Measurements from ENCODE around the gene C11orf68. TPM values are rescaled to one million over a fixed set of nuclear protein-coding genes. Genes with fewer than 3 reads are reported as not detected.

The C11orf68 gene
- polyA plus RNA-seq, 12 donors: 26.1 to 37.7 (median 30.8) TPM; not detected in 1

GRCh38 chr11:65879617-65880016, 39.2 kb downstream of the C11orf68 start, which contains the start of gene CTSW:
CTSW (plus strand) TSS chr11:65879837; CDS start chr11:65879855, 18 bp downstream.
- DNase-seq: no peak

DNA sequence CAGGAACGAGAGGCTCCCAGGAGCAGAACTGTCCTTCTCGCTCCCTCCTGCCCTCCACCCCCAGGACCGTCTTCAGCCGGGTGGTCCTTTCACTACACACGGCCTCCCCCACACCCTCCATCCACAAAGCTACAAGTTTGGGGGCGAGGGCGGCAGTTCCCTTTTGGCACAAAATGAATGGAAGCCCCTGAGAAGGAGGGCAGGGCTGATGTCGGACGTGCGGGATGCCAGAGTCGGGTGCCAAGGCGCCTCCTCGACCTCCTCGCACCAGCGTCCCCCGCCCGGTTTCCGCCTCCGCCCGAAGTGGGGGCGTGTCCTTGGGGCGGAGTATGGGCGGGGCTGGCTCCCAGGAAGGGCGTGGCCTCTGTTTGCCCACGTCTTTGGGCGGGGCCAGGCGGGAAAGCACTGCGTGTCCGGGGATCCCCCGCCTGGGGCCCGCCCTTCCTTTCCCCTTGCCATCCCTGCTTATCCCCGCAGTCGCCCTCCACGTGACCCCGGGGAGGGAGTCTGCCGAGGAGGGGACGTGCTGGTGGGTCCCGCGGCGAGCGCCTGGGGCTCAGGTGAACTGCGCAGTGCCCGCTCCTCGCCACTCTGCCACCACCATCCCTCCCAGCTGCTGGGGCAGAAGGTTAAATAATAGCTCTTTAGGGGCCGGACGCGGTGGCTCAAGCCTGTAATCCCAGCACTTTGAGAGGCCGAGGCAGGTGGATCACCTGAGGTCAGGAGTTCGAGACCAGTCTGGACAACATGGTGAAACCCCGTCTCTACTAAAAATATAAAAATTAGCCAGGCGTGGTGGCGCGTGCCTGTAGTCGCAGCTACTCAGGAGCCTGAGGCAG, 45.3 kb downstream of the C11orf68 start:
- DNase-seq: peak; percentile 93

DNA sequence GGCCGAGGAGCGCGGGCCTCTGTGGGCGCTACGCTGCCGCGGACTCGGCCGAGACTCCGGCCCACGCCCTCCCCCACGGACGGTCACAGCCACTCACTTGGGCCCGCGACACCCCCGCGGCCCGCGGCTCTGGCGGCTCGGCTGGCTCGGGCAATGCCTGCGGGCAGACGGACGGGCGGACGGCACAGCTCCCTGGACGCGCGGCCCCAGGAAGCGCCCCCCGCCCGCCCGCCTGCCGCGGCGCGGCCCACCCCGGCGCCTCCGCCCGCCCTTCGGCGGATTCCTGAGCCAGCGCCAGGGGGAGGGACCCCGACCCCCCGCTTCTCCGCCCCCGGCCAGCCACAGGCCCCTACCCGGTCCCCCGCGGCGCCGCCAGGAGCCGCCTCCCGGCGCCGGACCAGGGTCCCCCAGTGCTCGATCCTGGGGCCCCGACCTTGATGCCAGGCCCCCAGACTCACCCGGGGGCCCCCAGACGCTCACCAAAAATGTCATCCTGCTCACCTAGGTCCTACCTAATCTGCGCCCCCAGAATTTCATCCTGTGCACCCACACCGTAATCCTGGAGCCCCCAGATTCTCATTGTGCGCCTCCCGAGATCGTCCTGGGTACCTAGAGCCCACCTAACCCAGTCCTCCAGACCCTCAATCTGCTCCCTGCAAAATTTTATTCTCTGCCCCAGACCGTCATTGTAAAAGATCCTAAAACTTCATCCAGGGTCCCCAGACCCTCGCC, 46.1 kb downstream of the C11orf68 start, which contains the start of gene EFEMP2:
Gene EFEMP2, minus strand, starts transcription at position 215 of the 732 bp plus-strand sequence. CDS start 446 bp downstream, outside the sequence.
- DNase-seq: no peak

- no peak for DNase-seq
Measured at GRCh38 chr11:65871811-65872548, 46.9 kb downstream of the C11orf68 start.

- no peak for DNase-seq
Measured at GRCh38 chr11:65870706-65871681, 47.9 kb downstream of the C11orf68 start.

DNA sequence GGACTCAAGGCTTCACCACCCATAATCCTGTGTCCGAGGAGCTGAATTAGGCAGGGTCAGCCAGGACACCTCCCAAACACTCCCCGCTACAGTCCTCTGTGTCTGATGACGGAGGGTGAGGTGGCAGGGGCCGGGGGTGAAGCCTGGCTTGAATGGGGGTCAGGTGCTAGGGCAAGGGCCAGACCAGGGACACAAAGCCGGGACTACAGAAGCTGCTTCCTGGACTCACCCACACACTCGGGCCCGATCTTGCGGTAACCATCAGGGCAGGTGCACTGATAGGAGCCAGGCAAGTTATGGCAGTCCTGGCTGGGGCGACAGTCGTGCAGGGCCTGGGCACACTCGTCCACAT, 48.6 kb downstream of the C11orf68 start:
- DNase-seq: no peak

- no peak for DNase-seq
Measured at GRCh38 chr11:65869643-65870306, 49.1 kb downstream of the C11orf68 start.

- no peak for DNase-seq
Measured at GRCh38 chr11:65868907-65869306, 50.0 kb downstream of the C11orf68 start.

- DNase-seq: no peak
Measured at GRCh38 chr11:65868076-65868667, 50.7 kb downstream of the C11orf68 start.

- DNase-seq: no peak
Measured at GRCh38 chr11:65867284-65868071, 51.4 kb downstream of the C11orf68 start.

Other genes with a start within 250 kb of the C11orf68 start
- gene KAT5, start 206.8 kb downstream of the C11orf68 start, polyA plus RNA-seq (ENCODE audit: insufficient read length in 12 of 12): 10 to 100 TPM in 11 of 12 donors, not detected in 1; 28.8 to 51.0 (median 38.1) TPM
- 10 to 100 TPM in 11 of 12 donors, not detected in 1; 18.3 to 35.0 (median 22.9) TPM for gene RNASEH2C, start 198.3 kb downstream of the C11orf68 start, polyA plus RNA-seq (ENCODE audit: insufficient read length in 12 of 12)
- gene AP5B1, start 138.1 kb downstream of the C11orf68 start, polyA plus RNA-seq (ENCODE audit: insufficient read length in 12 of 12): 1 to 10 TPM in 11 of 12 donors, not detected in 1; 1.2 to 7.0 (median 1.8) TPM
- 1 to 10 TPM in 3 of 12 donors, under 1 TPM in 4, not detected in 5; 0.07 to 8.2 (median 0.44) TPM for gene OVOL1, start 132.0 kb downstream of the C11orf68 start, polyA plus RNA-seq (ENCODE audit: insufficient read length in 12 of 12)
- gene SNX32, start 85.1 kb downstream of the C11orf68 start, polyA plus RNA-seq (ENCODE audit: insufficient read length in 12 of 12): 1 to 10 TPM in 6 of 12 donors, under 1 TPM in 4, not detected in 2; 0.84 to 3.2 (median 1.2) TPM
- 100 to 1,000 TPM in 11 of 12 donors, not detected in 1; 525 to 708 (median 574) TPM for gene CFL1, start 60.9 kb downstream of the C11orf68 start, polyA plus RNA-seq (ENCODE audit: insufficient read length in 12 of 12)
- 10 to 100 TPM in 11 of 12 donors, not detected in 1; 35.4 to 63.0 (median 39.4) TPM for gene MUS81, start 58.6 kb downstream of the C11orf68 start, polyA plus RNA-seq (ENCODE audit: insufficient read length in 12 of 12)
- 100 to 1,000 TPM in 5 of 12 donors, 10 to 100 TPM in 6, not detected in 1; 72.0 to 155 (median 92.2) TPM for gene EFEMP2, start 46.3 kb downstream of the C11orf68 start, polyA plus RNA-seq (ENCODE audit: insufficient read length in 12 of 12)
- 1 to 10 TPM in 4 of 12 donors, under 1 TPM in 6, not detected in 2; 0.32 to 5.3 (median 0.78) TPM for gene CTSW, start 39.2 kb downstream of the C11orf68 start, polyA plus RNA-seq (ENCODE audit: insufficient read length in 12 of 12)
- gene FIBP, start 30.6 kb downstream of the C11orf68 start, polyA plus RNA-seq (ENCODE audit: insufficient read length in 12 of 12): 10 to 100 TPM in 11 of 12 donors, not detected in 1; 51.1 to 68.4 (median 60.3) TPM
- gene CCDC85B, start 28.4 kb downstream of the C11orf68 start, polyA plus RNA-seq (ENCODE audit: insufficient read length in 12 of 12): 10 to 100 TPM in 8 of 12 donors, 1 to 10 TPM in 3, not detected in 1; 9.0 to 38.8 (median 10.5) TPM
- 1 to 10 TPM in 1 of 12 donors, under 1 TPM in 8, not detected in 3; 0.15 to 1.0 (median 0.24) TPM for gene FOSL1, start 18.7 kb downstream of the C11orf68 start, polyA plus RNA-seq (ENCODE audit: insufficient read length in 12 of 12)
- gene DRAP1, start 364 bp upstream of the C11orf68 start, polyA plus RNA-seq (ENCODE audit: insufficient read length in 12 of 12): 100 to 1,000 TPM in 1 of 12 donors, 10 to 100 TPM in 10, not detected in 1; 49.0 to 117 (median 65.8) TPM
- under 1 TPM in 5 of 12 donors, not detected in 7; 0.10 to 0.21 (median 0.12) TPM for gene TSGA10IP, start 26.4 kb upstream of the C11orf68 start, polyA plus RNA-seq (ENCODE audit: insufficient read length in 12 of 12)
- 10 to 100 TPM in 11 of 12 donors, not detected in 1; 30.3 to 66.7 (median 32.6) TPM for gene SART1, start 42.7 kb upstream of the C11orf68 start, polyA plus RNA-seq (ENCODE audit: insufficient read length in 12 of 12)
- 10 to 100 TPM in 11 of 12 donors, not detected in 1; 13.9 to 21.6 (median 20.3) TPM for gene EIF1AD, start 83.1 kb upstream of the C11orf68 start, polyA plus RNA-seq (ENCODE audit: insufficient read length in 12 of 12)
- 100 to 1,000 TPM in 11 of 12 donors, not detected in 1; 207 to 438 (median 224) TPM for gene BANF1, start 83.4 kb upstream of the C11orf68 start, polyA plus RNA-seq (ENCODE audit: insufficient read length in 12 of 12)
- gene CST6, start 92.9 kb upstream of the C11orf68 start, polyA plus RNA-seq (ENCODE audit: insufficient read length in 12 of 12): 1 to 10 TPM in 1 of 12 donors, under 1 TPM in 2, not detected in 9; 0.66 to 2.2 (median 0.88) TPM
- gene CATSPER1, start 107.4 kb upstream of the C11orf68 start, polyA plus RNA-seq (ENCODE audit: insufficient read length in 12 of 12): under 1 TPM in 5 of 12 donors, not detected in 7; 0.08 to 0.57 (median 0.11) TPM
- 1 to 10 TPM in 1 of 12 donors, under 1 TPM in 8, not detected in 3; 0.24 to 1.1 (median 0.47) TPM for gene GAL3ST3, start 130.1 kb upstream of the C11orf68 start, polyA plus RNA-seq (ENCODE audit: insufficient read length in 12 of 12)
- 100 to 1,000 TPM in 11 of 12 donors, not detected in 1; 120 to 210 (median 134) TPM for gene SF3B2, start 133.3 kb upstream of the C11orf68 start, polyA plus RNA-seq (ENCODE audit: insufficient read length in 12 of 12)
- gene PACS1, start 151.2 kb upstream of the C11orf68 start, polyA plus RNA-seq (ENCODE audit: insufficient read length in 12 of 12): 100 to 1,000 TPM in 1 of 12 donors, 10 to 100 TPM in 11; 29.9 to 128 (median 33.8) TPM

All from muscle of arm (tissue), 12 donors.